ACC112 (cell line): ENCODE data around the gene HIPK3.
"Not testable (repeated sequence)": the region's sequence is repeated elsewhere in the genome, so short reads cannot be mapped to it uniquely, and the experiment has no call there.

Experiments
- H2AFZ ChIP-seq: fragments of 200-600 bp; sonication (generic); one replicate; pipeline ENCODE4 v1.6.0; 2017; ENCODE audit warnings: antibody characterized with exemption, low read length; ENCODE audit not compliant: unreplicated experiment
- H3K27ac ChIP-seq: fragments of 200-600 bp; sonication (generic); 2 replicates; pipeline ENCODE4 v1.5.1; 2014; ENCODE audit warnings: low read depth, mild to moderate bottlenecking, antibody characterized with exemption, low read length, moderate library complexity
- H3K27me3 ChIP-seq: fragments of 200-600 bp; sonication (generic); 2 replicates; pipeline ENCODE4 v1.6.1; 2014; ENCODE audit warnings: mild to moderate bottlenecking, antibody characterized with exemption, low read length, moderate library complexity, mixed read lengths; ENCODE audit not compliant: insufficient read depth
- H3K36me3 ChIP-seq: fragments of 200-600 bp; sonication (generic); 2 replicates; pipeline ENCODE4 v1.6.1; 2016; ENCODE audit warnings: mild to moderate bottlenecking, antibody characterized with exemption, low read length, moderate library complexity, mixed read lengths; ENCODE audit not compliant: insufficient read depth
- H3K4me1 ChIP-seq: fragments of 200-600 bp; sonication (generic); one replicate; pipeline ENCODE4 v1.6.1; 2016; ENCODE audit warnings: low read length, mixed read lengths; ENCODE audit not compliant: insufficient read depth, unreplicated experiment, control insufficient read depth
- H3K4me3 ChIP-seq: fragments of 200-600 bp; sonication (generic); 2 replicates; pipeline ENCODE4 v1.5.1; 2014; ENCODE audit warnings: mild to moderate bottlenecking, low read depth, low read length
- H3K79me2 ChIP-seq: fragments of 200-600 bp; sonication (generic); one replicate; pipeline ENCODE4 v1.6.0; 2016; ENCODE audit warnings: low read length; ENCODE audit not compliant: control insufficient read depth, unreplicated experiment, insufficient read depth

The HIPK3 gene

DNA sequence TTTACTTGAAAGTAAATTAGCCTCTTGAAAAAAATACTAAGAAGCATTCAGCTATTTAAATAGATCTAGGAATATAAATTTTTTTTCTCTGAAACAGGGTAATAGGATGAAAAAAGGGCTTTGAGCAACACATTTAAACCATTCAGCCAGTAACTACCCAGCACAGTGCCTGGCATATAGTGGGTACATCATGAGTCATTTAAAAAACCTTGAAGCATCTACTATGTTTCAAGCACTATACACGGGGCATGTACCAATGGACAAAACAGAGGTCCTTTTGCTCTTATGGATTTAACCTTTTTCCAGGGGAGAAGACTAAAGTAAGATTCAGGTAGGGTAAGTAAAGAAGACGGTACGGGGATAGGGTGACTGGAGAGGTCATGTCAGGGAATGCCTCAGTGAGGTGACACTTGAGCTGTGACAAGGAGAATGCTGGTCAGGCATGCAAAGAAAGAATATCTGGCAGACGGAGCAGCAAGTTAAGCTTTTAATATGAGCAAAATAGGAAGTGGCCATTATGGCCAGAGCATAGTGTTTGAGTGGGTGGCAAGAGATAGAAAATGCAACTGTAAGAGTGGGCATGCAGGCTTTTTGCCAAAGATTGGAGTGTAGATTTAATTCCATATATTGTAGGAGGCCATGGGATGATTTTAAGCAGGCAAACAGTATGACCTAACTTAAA lies 101.1 kb downstream of the HIPK3 start:
- no peak overlapping the region for H3K4me3 ChIP-seq
- H3K27ac ChIP-seq: no peak overlapping the region
- H3K36me3 ChIP-seq: peaks cover 20% of the 10 kb centered on the region
- no peak overlapping the region for H2AFZ ChIP-seq
- H3K79me2 ChIP-seq: no peaks in the 10 kb centered on the region
- no peaks in the 10 kb centered on the region for H3K27me3 ChIP-seq
- peaks cover 3% of the 10 kb centered on the region for H3K4me1 ChIP-seq

DNA sequence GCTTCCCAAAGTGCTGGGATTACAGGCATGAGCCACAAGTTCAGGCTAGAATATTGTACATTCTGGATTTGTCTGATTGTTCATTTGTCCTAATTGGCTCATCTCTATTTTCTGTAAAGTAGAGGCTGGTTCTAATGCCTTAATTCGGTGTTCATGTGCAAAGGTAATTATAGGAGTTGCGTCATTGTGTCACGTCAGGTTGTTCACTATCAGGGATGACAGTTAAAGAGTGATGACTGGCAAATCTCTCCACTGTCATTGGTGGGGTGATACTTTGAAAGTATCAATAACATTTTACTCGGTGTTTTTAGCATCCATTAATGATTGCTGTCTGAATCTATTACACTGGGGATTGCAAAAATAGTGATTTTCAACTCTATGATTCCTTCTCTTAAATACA lies 103.5 kb downstream of the HIPK3 start:
- Histone ChIP-seq H2AFZ (no peak overlapping the region), H3K4me3 (no peak overlapping the region), H3K79me2 (no peaks in the 10 kb centered on the region), H3K27ac (no peak overlapping the region), H3K4me1 (peaks cover 3% of the 10 kb centered on the region), H3K36me3 (peaks cover 9% of the 10 kb centered on the region), H3K27me3 (no peaks in the 10 kb centered on the region)

DNA sequence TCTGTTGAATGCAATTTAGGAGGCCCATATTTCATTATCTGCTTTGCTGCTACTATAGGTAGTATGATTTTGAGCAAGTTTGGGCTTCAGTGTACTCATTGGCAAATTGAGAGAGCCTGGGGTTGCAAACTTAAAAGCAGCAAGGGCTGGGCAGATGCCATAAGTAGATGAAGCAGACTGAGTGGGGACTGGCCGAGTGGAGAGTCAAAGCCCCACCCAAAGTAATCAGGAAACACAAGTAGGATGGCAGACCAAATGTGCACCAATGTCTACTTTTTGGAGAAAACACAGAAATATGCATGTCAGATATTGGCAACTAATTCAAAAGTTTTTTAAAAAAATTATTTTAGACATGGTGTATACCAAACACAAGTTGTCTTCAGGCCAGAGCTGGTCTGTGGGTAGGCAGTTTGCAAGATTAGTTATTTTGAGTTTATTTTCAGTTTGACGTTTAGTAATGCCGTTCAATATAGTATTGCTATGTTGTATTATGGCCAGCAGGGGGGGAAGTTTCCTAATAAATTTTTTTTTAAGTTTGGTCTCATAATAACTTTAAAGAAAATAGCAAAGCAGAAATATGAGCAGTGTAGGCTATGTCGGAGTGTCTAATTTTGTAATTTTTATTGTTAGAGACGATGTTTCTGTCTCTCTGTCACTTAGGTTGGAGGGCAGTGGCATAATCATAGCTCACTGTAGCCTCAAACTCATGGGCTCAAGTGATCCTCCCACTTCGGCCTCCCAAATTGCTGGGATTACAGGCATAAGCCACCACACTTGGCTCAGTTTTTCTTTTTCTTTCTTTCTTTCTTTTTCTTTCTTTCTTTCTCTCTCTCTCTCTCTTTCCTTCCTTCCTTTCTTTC lies 105.1 kb downstream of the HIPK3 start:
- no peak overlapping the region for H2AFZ ChIP-seq
- no peak overlapping the region for H3K4me3 ChIP-seq
- H3K79me2 ChIP-seq: no peaks in the 10 kb centered on the region
- H3K27me3 ChIP-seq: no peaks in the 10 kb centered on the region
- no peaks in the 10 kb centered on the region for H3K36me3 ChIP-seq
- H3K27ac ChIP-seq: no peak overlapping the region
- peaks cover 3% of the 10 kb centered on the region for H3K4me1 ChIP-seq

DNA sequence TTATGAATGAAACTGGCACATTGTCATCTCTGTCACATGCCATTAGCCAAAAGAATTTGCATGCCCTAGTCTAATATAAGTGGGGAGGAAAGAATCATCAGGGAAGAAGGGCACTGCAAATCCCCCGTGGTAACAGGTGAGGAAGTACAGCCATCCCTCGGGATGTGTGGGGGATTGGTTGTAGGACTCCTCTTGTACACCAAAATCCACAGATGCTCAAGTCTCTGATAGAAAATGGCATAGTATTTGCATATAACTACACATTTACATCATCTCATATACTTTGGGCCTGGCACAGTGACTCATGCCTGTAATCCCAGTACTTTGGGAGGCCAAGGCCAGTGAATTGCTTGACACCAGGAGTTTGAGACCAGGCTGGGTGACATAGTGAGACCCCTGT lies 109.7 kb downstream of the HIPK3 start:
- Histone ChIP-seq H2AFZ (no peak overlapping the region), H3K4me1 (peaks cover 13% of the 10 kb centered on the region), H3K79me2 (no peaks in the 10 kb centered on the region), H3K27me3 (no peaks in the 10 kb centered on the region), H3K36me3 (no peaks in the 10 kb centered on the region), H3K27ac (no peak overlapping the region), H3K4me3 (no peak overlapping the region)

DNA sequence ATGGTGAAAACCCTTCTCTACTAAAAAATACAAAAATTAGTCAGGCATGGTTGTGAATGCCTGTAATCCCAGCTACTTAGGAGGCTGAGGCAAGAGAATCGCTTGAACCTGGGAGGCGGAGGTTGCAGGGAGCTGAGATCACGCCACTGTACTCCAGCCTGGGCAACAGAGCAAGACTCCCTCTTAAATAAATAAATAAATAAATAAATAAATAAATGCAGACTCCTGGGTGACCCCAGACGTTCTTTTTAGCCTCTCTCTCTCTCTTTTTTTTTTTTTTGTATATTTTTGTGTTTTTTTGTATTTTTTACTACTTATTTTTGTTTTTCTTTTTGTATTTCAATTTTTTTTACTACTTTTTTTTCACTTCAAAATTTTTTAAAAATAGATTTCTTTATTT lies 111.3 kb downstream of the HIPK3 start:
- not testable (repeated sequence) for H3K4me3 ChIP-seq, H2AFZ ChIP-seq, H3K79me2 ChIP-seq, H3K27ac ChIP-seq, H3K27me3 ChIP-seq, H3K36me3 ChIP-seq
- peaks cover 21% of the 10 kb centered on the region for H3K4me1 ChIP-seq

DNA sequence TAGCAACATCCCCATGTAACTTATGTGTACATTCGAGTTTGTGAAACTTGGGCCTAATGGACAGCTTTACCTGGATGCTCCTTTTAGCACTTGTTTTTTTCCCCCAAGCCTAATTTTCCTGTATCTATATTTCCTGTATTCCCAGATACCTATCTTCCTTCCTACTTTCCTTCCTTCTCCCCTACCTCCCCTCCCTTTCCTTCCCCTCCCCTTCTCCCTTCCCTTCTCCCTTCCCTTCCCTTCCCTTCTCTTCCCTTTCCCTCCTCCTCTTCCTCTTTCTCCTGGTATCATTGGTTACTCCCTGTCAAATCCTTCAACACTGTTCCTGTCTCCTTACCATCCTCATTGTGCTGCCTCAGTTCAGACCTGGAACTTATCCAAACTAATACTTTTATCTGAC lies 111.8 kb downstream of the HIPK3 start:
- Histone ChIP-seq H2AFZ (no peak overlapping the region), H3K27me3 (no peaks in the 10 kb centered on the region), H3K4me1 (peaks cover 21% of the 10 kb centered on the region), H3K27ac (no peak overlapping the region), H3K4me3 (no peak overlapping the region), H3K79me2 (no peaks in the 10 kb centered on the region), H3K36me3 (no peaks in the 10 kb centered on the region)

DNA sequence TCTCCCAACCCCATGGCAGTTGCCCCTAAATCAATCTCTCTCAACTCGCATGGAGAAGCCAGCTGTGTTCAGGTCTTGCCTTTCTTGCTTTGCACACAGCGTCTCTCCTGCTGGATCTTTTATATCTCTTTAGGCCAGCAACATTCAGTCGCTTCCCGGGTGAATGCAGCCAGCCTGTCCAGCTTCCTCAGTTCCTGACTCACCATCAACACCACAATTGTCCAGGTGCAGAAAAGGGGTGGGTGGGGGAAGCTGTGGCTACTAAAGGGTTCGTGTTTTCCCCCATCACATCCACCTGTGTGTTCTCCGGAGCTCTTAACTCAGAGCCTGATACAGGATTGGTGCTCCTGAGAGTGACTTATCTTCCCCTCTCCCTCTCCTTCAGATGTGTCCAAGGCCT lies 116.5 kb downstream of the HIPK3 start:
- Histone ChIP-seq H3K27ac (no peak overlapping the region), H3K4me3 (no peak overlapping the region), H3K4me1 (peaks cover 36% of the 10 kb centered on the region), H3K27me3 (no peaks in the 10 kb centered on the region), H3K79me2 (peaks cover 21% of the 10 kb centered on the region), H3K36me3 (no peaks in the 10 kb centered on the region), H2AFZ (no peak overlapping the region)

DNA sequence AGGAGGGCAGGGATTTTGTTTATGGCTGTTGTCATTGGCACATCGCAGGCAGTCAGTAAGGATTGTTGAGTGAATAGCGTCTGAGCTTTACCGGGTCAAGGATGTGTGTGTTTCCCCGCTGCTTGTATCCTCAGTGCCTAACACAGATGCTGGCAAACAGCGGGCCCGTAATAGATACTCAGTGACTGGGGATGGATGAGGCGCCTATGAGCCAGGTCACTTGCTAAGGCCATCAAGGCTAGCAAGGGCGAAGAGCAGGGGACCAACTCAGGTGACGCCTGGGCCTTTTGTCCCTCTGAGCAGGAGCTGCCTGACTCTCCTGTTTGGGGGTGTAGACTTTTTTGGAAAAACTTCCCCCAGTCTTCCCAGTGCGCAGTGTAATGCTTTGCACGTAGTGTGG lies 118.1 kb downstream of the HIPK3 start:
- Histone ChIP-seq H3K4me3 (peak overlapping the region; percentile 85), H3K36me3 (no peaks in the 10 kb centered on the region), H3K4me1 (peaks cover 36% of the 10 kb centered on the region), H3K27ac (no peak overlapping the region), H2AFZ (no peak overlapping the region), H3K79me2 (peaks cover 37% of the 10 kb centered on the region), H3K27me3 (no peaks in the 10 kb centered on the region)

DNA sequence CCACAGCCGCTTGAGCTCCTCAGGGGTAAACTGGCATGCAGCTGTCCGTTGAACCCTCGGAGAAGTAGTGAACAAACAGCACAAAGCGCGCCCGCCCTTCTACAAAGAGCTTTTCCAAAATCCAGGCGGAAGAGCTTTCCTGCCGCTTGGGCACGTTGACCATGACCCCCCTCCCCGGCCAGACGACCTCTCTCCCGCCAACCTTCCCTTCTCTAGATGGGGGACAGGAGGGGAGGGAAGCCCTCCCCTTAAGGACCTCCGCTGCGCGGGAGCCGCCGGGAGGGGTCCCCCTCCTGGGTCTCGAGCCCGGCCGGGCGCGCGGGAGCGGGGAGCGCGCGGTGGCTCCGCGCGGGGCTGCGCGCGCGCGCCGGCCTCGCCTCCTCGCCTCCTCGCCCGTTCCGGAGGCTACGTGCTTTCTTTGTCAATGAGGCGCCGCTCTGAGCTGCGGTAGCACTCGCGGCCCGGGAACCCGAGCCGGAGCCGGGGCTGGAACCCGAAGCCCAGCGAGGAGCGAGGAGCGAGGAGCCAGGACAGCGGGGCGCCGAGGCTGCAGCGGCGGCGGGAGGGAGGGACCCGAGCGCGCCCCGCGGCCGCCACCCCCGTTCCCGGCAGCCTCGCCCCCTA lies 118.6 kb downstream of the HIPK3 start, which contains the start of gene KIAA1549L:
KIAA1549L (plus strand) TSS at position 421 of the 624 bp plus-strand sequence.
- H3K36me3 ChIP-seq: no peaks in the 10 kb centered on the region
- H2AFZ ChIP-seq: peak within 1 kb of the TSS; percentile 83
- H3K27me3 ChIP-seq: no peaks in the 10 kb centered on the region
- no peak within 1 kb of the TSS for H3K27ac ChIP-seq
- H3K4me1 ChIP-seq: peaks cover 35% of the 10 kb centered on the region
- H3K4me3 ChIP-seq: peak within 1 kb of the TSS; percentile 91
- peaks cover 42% of the 10 kb centered on the region for H3K79me2 ChIP-seq

DNA sequence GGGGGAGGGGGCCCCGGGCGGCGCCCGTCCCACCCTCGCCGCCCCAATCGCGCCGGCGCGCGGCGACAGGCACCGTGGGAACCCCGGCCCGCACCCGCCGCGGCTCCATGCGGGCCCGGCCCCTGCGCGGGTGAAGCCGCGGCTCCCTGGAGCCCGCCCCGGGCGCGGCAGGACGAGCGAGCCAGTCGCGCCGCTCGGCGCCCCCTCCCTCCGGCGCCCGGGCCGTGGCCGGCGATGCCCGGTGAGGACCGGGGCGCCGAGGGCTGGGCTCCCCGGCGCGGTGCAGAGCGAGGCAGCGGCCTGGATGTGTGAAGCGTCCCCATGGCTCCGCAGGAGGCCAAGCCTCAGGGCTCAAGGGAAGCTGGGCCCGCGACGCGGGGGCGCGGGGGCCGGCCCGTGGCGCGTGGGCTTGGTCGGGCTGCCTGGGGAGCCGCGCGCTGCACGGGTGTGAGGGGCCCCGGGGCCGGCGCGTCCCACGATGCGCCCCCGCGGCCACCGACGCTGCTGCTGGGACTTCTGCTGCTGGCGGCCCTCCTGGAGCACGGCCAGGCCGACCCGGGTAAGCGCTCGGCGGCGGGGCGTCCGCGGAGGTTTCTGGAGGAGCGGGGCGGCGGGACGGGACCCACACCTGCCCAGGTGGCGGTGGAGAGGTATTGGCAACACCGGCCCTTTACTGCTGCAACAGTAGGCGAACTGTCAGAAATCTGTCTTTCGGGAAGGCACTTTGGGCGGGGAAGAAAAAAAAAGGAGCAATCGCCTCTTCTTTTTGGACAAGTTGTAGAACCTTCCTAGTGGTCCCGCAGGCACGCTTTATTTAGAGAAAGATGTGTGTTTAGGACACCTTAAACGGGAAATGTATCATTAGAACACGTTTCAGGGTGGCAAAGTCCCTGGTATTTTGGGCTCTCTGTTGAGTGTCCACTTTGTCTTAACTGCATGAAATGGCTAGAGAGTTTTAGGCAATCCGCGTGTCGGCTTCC lies 119.4 kb downstream of the HIPK3 start:
- H3K79me2 ChIP-seq: peaks cover 49% of the 10 kb centered on the region
- H3K27ac ChIP-seq: no peak overlapping the region
- no peaks in the 10 kb centered on the region for H3K27me3 ChIP-seq
- H3K4me1 ChIP-seq: peaks cover 28% of the 10 kb centered on the region
- H3K4me3 ChIP-seq: peak overlapping the region; percentile 91
- peak overlapping the region; percentile 83 for H2AFZ ChIP-seq
- no peaks in the 10 kb centered on the region for H3K36me3 ChIP-seq
